ENCODE measurements around the gene CHST12. TPM values are rescaled to one million over a fixed set of nuclear protein-coding genes. Genes with fewer than 3 reads are reported as not detected.
"Not testable (repeated sequence)": the region's sequence is repeated elsewhere in the genome, so short reads cannot be mapped to it uniquely, and the experiment has no call there.

CHST12 gene
- total RNA-seq, 1 donor from 2014 or later: 18.5 TPM

DNA sequence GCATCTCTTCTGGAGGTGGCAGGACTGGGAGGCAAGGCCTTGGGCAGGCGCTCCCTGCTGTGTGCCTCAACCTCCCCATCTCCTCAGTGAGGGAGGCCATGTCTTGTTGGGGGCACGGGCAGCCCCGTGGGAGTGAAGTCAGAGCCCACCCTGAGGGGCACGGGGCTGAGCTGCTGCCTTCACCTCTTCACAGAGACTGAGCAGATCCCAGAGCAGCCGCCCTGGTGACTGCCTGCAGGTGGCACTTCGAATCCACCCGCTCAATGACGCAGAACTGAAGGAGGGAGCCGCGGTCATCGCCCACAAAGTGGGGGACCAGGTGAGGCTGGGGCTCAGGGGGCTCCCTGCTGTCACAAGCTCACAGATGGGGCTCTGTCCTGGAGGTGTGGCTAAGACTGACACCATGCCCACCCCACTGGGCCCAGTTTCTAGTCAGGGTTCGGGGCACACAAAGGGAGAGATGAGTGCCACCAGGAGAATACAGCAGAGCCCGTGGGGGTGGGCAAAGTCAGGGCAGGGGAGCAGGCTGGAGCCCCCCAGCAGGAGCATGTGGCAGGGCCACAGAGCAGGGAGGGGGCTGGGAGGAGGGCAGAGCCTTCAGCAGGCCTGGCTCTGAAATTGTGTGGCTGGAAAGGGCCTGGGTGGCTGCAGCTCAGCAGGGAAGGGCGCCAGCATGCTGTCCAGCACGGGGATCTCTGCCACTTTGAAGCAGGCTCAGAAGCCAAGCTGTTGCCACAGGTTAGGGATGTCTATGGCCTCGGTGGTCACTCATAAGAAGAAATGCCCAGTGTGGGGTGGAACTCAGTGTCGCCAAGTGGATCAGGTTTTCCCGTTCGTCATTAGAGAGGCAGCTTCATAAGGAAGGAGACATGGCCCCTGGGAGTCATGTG is 18.8 kb upstream of the CHST12 start:
- H3K4me2 ChIP-seq (ENCODE audit: low read length): no peak overlapping the region
- TF ChIP-seq CTCF (IDR thresholded peaks at IDR 0.05; ENCODE audit: insufficient read depth, low read depth, low read length) (no peak), EZH2 (IDR thresholded peaks at IDR 0.05; ENCODE audit: insufficient read depth, low read length) (no peak)
- H3K9me3 Mint-ChIP-seq (ENCODE audit: unreplicated experiment): no peaks in the 10 kb centered on the region
- H3K4me3 Mint-ChIP-seq (ENCODE audit: unreplicated experiment): no peak overlapping the region
- no peak overlapping the region for H3K9ac ChIP-seq (ENCODE audit: low read length)
- H3K27me3 ChIP-seq (ENCODE audit: insufficient read depth, low read length): no peaks in the 10 kb centered on the region
- no peaks in the 10 kb centered on the region for H3K27me3 Mint-ChIP-seq (ENCODE audit: low read depth, unreplicated experiment)
- peaks cover 14% of the 10 kb centered on the region for H3K36me3 Mint-ChIP-seq (ENCODE audit: low read depth, unreplicated experiment)
- H3K4me1 Mint-ChIP-seq (ENCODE audit: low read depth, unreplicated experiment): peaks cover 3% of the 10 kb centered on the region
- H3K4me3 ChIP-seq (ENCODE audit: insufficient read depth, low read depth, low read length): no peak overlapping the region
- H3K36me3 ChIP-seq (ENCODE audit: insufficient read depth, low read length): peaks cover 9% of the 10 kb centered on the region
- no peak for DNase-seq (ENCODE audit: low read depth)
- no peaks in the 10 kb centered on the region for H3K79me2 ChIP-seq (ENCODE audit: insufficient read depth, low read length)
- no peak overlapping the region for H2AFZ ChIP-seq (ENCODE audit: low read depth, low read length)
- H3K27ac ChIP-seq (ENCODE audit: low read depth, low read length): no peak overlapping the region
- H3K27ac Mint-ChIP-seq (ENCODE audit: unreplicated experiment): no peak overlapping the region
- H4K20me1 ChIP-seq (ENCODE audit: insufficient read depth, low read length): peaks cover 30% of the 10 kb centered on the region
- H3K9me3 ChIP-seq (ENCODE audit: insufficient read depth, low read depth, low read length): no peaks in the 10 kb centered on the region
- no peaks in the 10 kb centered on the region for H3K4me1 ChIP-seq (ENCODE audit: insufficient read depth, low read length)
- no peak for FAIRE-seq

DNA sequence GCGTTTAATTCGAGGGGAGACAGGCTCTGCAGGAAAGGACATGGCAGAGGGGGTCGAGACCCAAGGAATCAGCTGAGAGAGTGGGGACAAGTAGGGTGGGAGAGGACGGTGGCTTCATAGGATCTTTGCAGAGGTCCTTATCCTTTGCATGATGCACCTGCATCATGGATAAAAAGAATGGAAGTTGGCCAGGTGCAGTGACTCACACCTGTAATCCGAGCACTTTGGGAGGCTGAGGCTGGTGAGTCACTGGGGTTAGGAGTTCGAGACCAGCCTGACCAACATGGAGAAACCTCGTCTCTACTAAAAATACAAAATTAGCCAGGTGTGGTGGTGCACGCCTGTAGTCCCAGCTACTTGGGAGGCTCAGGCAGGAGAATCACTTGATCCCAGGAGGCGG is 17.3 kb upstream of the CHST12 start:
- H3K27ac ChIP-seq (ENCODE audit: low read depth, low read length); H3K9ac ChIP-seq (ENCODE audit: low read length); H3K4me3 ChIP-seq (ENCODE audit: insufficient read depth, low read depth, low read length); H3K4me3 Mint-ChIP-seq (ENCODE audit: unreplicated experiment); FAIRE-seq; H2AFZ ChIP-seq (ENCODE audit: low read depth, low read length); H3K79me2 ChIP-seq (ENCODE audit: insufficient read depth, low read length); H3K4me2 ChIP-seq (ENCODE audit: low read length); H3K27me3 ChIP-seq (ENCODE audit: insufficient read depth, low read length); H3K27ac Mint-ChIP-seq (ENCODE audit: unreplicated experiment); H3K4me1 ChIP-seq (ENCODE audit: insufficient read depth, low read length); H3K36me3 ChIP-seq (ENCODE audit: insufficient read depth, low read length); H3K27me3 Mint-ChIP-seq (ENCODE audit: low read depth, unreplicated experiment); H3K9me3 Mint-ChIP-seq (ENCODE audit: unreplicated experiment); H3K4me1 Mint-ChIP-seq (ENCODE audit: low read depth, unreplicated experiment); H3K9me3 ChIP-seq (ENCODE audit: insufficient read depth, low read depth, low read length); DNase-seq (ENCODE audit: low read depth): not testable (repeated sequence)
- H3K36me3 Mint-ChIP-seq (ENCODE audit: low read depth, unreplicated experiment): peaks cover 16% of the 10 kb centered on the region
- H4K20me1 ChIP-seq (ENCODE audit: insufficient read depth, low read length): peaks cover 15% of the 10 kb centered on the region

DNA sequence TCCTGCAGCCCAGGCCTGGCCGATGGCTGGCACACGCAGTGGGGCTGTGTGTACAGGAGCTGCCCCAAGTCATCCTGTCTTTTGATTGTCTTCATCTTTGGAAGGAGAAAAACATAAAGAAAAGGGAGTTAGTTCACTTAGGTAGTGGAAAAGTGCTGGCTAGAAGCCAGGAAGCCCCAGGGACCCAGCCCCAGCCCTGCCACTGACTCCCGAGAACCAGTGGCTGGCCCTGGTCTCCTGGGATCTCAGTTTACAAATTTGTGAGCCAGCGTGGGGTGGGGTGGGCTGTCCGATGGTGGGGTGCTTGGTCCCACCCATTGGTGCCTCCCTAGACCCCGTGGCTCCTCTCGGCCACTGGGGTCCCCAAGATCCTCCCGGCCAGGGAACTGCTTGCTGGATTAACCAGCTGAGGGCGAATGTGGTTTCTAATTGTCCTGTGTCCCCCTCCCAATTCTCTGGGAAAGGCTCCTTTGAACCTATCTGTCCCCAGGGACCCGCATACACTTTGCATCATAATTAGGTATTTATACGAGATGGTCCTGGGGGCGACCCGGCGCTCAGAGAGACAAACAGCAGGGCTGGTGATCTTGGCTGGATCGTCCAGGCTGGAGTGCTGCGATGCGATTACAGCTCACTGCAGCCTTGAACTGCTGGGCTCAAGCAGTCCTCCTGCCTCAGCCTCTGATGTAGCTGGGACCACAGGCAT is 16.3 kb upstream of the CHST12 start:
- H3K27me3 Mint-ChIP-seq (ENCODE audit: low read depth, unreplicated experiment): no peaks in the 10 kb centered on the region

More for the DNA sequence above, 16.3 kb upstream of the CHST12 start:
- Mint-ChIP-seq H3K27ac (ENCODE audit: unreplicated experiment) (no peak overlapping the region), H3K36me3 (ENCODE audit: low read depth, unreplicated experiment) (peaks cover 12% of the 10 kb centered on the region), H3K4me1 (ENCODE audit: low read depth, unreplicated experiment) (peaks cover 5% of the 10 kb centered on the region), H3K9me3 (ENCODE audit: unreplicated experiment) (no peaks in the 10 kb centered on the region), H3K4me3 (ENCODE audit: unreplicated experiment) (no peak overlapping the region)
- Histone ChIP-seq H3K27me3 (ENCODE audit: insufficient read depth, low read length) (no peaks in the 10 kb centered on the region), H3K36me3 (ENCODE audit: insufficient read depth, low read length) (no peaks in the 10 kb centered on the region), H3K79me2 (ENCODE audit: insufficient read depth, low read length) (no peaks in the 10 kb centered on the region), H4K20me1 (ENCODE audit: insufficient read depth, low read length) (peaks cover 6% of the 10 kb centered on the region), H3K4me1 (ENCODE audit: insufficient read depth, low read length) (peaks cover 7% of the 10 kb centered on the region), H3K4me3 (ENCODE audit: insufficient read depth, low read depth, low read length) (no peak overlapping the region), H3K27ac (ENCODE audit: low read depth, low read length) (no peak overlapping the region), H3K9me3 (ENCODE audit: insufficient read depth, low read depth, low read length) (no peaks in the 10 kb centered on the region), H3K4me2 (ENCODE audit: low read length) (no peak overlapping the region), H2AFZ (ENCODE audit: low read depth, low read length) (no peak overlapping the region), H3K9ac (ENCODE audit: low read length) (no peak overlapping the region)
- TF ChIP-seq CTCF (IDR thresholded peaks at IDR 0.05; ENCODE audit: insufficient read depth, low read depth, low read length) (no peak), EZH2 (IDR thresholded peaks at IDR 0.05; ENCODE audit: insufficient read depth, low read length) (no peak)
- FAIRE-seq (no peak), DNase-seq (ENCODE audit: low read depth) (no peak)

All from astrocyte (in vitro differentiated cells and primary cell).